Umbilical cord (tissue), 2 donors: ENCODE results near the gene LEMD2. TPM values are rescaled to one million over a fixed set of nuclear protein-coding genes. Genes with fewer than 3 reads are reported as not detected.

ENCODE experiments used
- DNase-seq: peaks from one replicate; pipeline ENCODE4 v3.0.0-alpha.2; 2015; ENCODE audit warnings: low spot score
- total RNA-seq: library from RNA; depleted of rRNA; stranded (reverse); fragments of >200 nt; gene quantifications from one replicate; pipeline ENCODE4 v1.2.3, GENCODE V29; 2014; ENCODE audit warnings: low replicate concordance; ENCODE audit not compliant: insufficient read depth

LEMD2 gene
- total RNA-seq, 1 donor from 2014 or later: 29.4 TPM

DNA sequence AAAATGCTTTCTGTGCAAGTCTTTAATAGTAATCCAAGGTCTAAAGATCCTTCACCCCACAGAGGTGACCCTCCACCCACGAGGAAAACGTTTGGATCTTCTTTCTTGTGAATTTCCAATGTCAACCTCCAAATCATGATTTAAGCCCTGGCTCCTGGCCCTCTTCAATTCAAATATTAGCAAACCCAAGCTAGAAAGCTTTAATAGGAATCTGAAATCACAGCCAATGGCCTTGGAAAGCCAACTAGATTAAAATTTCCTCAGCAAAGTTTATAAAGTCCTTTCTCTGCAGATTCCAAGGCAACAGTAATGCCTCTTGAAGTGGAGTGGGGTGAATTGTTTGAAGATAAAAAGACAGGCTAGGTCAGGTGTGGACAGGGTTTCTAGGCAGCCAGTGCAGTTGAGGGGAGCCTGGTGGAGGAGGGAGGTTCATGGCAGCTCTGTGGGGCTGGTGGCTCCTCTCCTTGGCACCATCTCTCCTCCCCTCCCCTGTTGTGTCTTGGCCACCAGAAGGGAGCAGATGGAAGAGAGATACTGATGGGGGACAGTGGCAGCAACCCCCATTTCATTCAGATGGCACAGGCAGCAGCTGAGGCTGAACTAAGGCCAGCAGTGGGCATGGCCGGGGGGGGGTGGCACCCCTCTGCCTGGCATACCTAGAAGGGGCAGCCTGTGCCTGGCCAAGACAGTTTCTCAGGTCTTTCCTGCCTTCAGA is 65.4 kb downstream of the LEMD2 start:
- DNase-seq: no peak

DNA sequence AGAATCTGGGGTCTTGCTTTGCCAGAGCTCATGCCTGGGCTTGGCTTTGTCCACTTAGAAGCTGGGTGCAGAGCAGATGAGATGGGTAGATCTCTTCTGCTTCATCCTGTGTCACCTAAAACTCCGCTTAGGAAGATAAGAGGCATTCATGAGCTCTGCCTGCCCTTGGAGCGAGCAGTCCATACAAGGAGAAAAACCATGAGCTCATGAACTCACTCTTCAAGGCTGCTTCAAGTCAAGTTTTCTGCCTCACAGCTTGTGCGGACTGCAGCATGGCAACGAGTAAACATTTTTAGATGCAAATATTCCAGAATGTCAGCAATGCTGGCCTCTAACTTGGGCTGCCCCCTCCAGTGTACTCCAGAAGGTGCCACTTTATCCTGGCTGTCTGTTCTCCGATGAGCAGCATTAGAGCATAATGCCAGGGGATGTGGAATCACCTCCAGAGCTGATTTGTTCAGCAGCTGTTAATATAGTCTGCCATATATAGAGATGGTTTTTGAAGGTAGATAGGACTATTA is 66.8 kb downstream of the LEMD2 start:
- no peak for DNase-seq

DNA sequence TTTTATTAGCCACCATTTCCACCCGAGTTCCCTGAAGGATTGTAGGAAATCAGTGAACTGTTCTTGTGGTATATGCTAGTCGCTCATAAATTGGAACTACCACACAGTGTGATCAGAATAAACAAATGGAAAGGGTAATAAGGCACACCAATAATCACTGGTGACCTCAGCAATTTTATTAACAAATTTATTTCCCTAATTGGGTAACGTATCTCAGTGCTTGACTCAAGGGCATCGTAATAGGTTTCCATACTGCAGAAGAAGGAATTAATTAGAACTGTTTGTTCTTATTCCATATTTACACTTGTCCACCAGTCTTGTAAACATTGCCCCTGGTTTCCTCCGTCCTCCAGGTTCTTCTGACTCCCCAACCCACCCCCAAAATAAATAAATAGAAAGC is 67.4 kb downstream of the LEMD2 start:
- no peak for DNase-seq

Other genes with a start within 250 kb of the LEMD2 start
- 10.6 TPM for gene BAK1, start 208.9 kb downstream of the LEMD2 start, total RNA-seq
- 4.1 TPM for gene ITPR3, start 167.8 kb downstream of the LEMD2 start, total RNA-seq
- gene UQCC2, start 77.4 kb downstream of the LEMD2 start, total RNA-seq: 8.2 TPM
- gene IP6K3, start 42.2 kb downstream of the LEMD2 start, total RNA-seq: 4.1 TPM
- not detected for gene MLN, start 14.9 kb upstream of the LEMD2 start, total RNA-seq